Thymus (tissue), 11 donors: ENCODE results near the gene EXO1. TPM values are rescaled to one million over a fixed set of nuclear protein-coding genes. Genes with fewer than 3 reads are reported as not detected.
"Not testable (repeated sequence)": the region's sequence is repeated elsewhere in the genome, so short reads cannot be mapped to it uniquely, and the experiment has no call there.

Experiments
- DNase-seq, 9 donors: peaks; one replicate each; pipeline ENCODE4 v3.0.0-alpha.2; 2013; ENCODE audit warnings: low spot score in 9 of 9, low read depth in 6 of 9, missing footprints in 1 of 9
- H3K27ac ChIP-seq, 2 donors: one replicate each; pipeline ENCODE4 v1.5.1; 2013; ENCODE audit warnings: control low read depth in 1 of 2, low read depth in 1 of 2, low read length in 1 of 2, mild to moderate bottlenecking in 1 of 2, moderate library complexity in 1 of 2
- H3K27me3 ChIP-seq, 2 donors: one replicate each; pipeline ENCODE4 v1.5.1; 2013; ENCODE audit warnings: low read length in 1 of 2; ENCODE audit not compliant: control insufficient read depth in 2 of 2, insufficient read depth in 1 of 2
- H3K36me3 ChIP-seq, 2 donors: one replicate each; pipeline ENCODE4 v1.5.1; 2013; ENCODE audit warnings: low read length in 1 of 2, mild to moderate bottlenecking in 1 of 2, moderate library complexity in 1 of 2; ENCODE audit not compliant: control insufficient read depth in 2 of 2, insufficient read depth in 2 of 2
- H3K4me1 ChIP-seq, 2 donors: one replicate each; pipeline ENCODE4 v1.5.1; 2013; ENCODE audit warnings: low read length in 2 of 2; ENCODE audit not compliant: control insufficient read depth in 2 of 2, insufficient read depth in 2 of 2
- H3K4me3 ChIP-seq, 2 donors: one replicate each; pipeline ENCODE4 v1.5.1; 2013; ENCODE audit warnings: low read length in 2 of 2, control low read depth in 1 of 2, mild to moderate bottlenecking in 1 of 2
- H3K9me3 ChIP-seq, 2 donors: one replicate each; pipeline ENCODE4 v1.5.1; 2013; ENCODE audit warnings: low read length in 1 of 2, mild to moderate bottlenecking in 1 of 2; ENCODE audit not compliant: control insufficient read depth in 2 of 2, insufficient read depth in 1 of 2
- WGBS: extraction: QIAGEN DNeasy Blood & Tissue Kit; methylation state at CpG from one replicate; pipeline ENCODE4 v1.1.7; 2013; 5-methylcytosine and 5-hydroxymethylcytosine counted together
- polyA plus RNA-seq: library from polyadenylated mRNA; stranded (reverse); fragments of 200-250 nt; gene quantifications from one replicate; pipeline ENCODE4 v1.2.3, GENCODE V29; 2013
- total RNA-seq: library from RNA; stranded (reverse); fragments of 120-200 nt; gene quantifications from one replicate; pipeline ENCODE4 v1.2.4, GENCODE V29; 2013
- donor health status: healthy.

EXO1 gene
- total and polyA plus RNA-seq, 2 donors, result 0.52 to 19.6 TPM

DNA sequence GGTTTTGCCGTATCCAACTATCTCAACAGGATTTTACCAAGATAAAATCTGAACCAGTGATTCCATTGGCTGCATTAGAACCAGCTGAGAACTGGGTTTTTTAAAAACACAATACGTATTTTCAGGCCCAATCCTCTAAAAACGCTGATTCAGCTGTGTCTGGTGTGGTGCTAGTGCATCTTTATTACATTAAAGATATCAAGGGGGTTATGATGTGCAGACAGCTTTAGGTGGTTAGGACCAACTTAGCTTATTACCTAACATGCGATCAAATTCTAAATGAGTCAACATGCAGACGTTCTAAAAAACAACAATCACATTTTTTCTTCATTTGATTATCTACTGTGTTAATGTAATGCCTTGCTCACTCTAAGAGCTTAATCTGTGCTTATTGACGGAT is 32.0 kb upstream of the EXO1 start:
- no peak overlapping the region for H3K27ac ChIP-seq
- no peaks in the 10 kb centered on the region for H3K36me3 ChIP-seq
- peaks cover 0 to 2% of the 10 kb centered on the region in 2 donors for H3K27me3 ChIP-seq
- H3K4me1 ChIP-seq, result no peaks in the 10 kb centered on the region
- WGBS, result 85% methylated on average over 6 of the region's 6 CpGs
- H3K4me3 ChIP-seq, result no peak overlapping the region
- no peak for DNase-seq
- H3K9me3 ChIP-seq, result no peaks in the 10 kb centered on the region

DNA sequence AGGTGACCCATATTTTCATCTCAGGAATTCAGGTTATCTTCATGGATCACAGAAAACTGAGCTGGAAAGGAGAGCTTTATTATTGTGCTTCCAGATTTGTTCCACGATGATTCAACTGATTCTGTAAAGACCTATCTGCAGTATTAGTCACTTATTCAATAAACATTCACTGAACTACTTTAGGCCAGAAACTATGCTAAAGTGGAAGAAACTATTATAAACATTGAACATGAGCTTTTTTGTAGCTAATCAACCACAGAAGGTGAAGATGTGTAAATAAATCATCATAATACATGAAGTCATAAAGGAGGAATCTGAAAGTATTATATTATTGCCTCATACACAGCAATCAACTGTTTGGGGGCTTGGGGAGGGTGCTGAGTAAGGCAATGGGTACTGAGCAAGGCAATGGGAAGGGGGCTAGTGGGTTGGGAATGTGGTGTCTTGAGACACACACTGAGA is 30.6 kb upstream of the EXO1 start:
- WGBS, result 95% methylated on average over 1 of the region's 1 CpG
- H3K4me3 ChIP-seq, result no peak overlapping the region
- no peak for DNase-seq

DNA sequence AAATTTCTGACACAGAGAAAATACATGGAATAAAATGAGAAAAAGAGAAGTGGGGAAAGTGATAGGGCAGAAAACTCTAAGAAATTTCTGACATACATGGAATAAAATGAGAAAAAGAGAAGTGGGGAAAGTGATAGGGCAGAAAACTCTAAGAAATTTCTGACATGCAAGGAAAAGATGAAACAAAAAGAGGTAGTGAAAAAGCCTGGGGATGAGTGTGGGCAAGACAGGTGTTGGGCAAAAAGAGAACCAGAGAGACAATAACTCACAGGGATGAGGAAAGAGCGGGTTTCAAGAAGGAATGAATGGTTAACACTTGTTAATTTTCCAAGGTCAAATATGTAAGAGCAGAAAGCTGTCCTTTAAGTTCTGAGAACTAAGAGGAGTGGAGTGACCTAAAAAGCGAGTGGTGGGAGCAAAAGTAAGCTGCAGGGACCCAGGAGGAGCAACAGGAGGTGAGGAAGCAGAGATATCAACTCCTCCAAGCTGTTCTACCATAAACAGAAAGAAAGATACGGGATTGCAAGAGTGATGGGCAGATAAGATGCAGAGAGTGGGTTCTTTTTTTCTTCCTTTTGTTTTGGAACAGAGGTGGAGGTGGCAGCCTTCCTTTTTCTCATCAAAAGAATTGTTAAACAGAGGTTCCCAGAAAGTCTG is 29.9 kb upstream of the EXO1 start:
- DNase-seq, result no peak
- Histone ChIP-seq H3K27me3 (no peaks in the 10 kb centered on the region), H3K4me3 (no peak overlapping the region), H3K9me3 (no peaks in the 10 kb centered on the region), H3K36me3 (no peaks in the 10 kb centered on the region), H3K4me1 (no peaks in the 10 kb centered on the region), H3K27ac (no peak overlapping the region)
- 67% methylated on average over 3 of the region's 3 CpGs for WGBS

More for the DNA sequence above, 30.6 kb upstream of the EXO1 start:
- H3K9me3 ChIP-seq, result no peaks in the 10 kb centered on the region
- no peaks in the 10 kb centered on the region for H3K36me3 ChIP-seq
- H3K27me3 ChIP-seq, result no peaks in the 10 kb centered on the region
- no peak overlapping the region for H3K27ac ChIP-seq
- no peaks in the 10 kb centered on the region for H3K4me1 ChIP-seq

DNA sequence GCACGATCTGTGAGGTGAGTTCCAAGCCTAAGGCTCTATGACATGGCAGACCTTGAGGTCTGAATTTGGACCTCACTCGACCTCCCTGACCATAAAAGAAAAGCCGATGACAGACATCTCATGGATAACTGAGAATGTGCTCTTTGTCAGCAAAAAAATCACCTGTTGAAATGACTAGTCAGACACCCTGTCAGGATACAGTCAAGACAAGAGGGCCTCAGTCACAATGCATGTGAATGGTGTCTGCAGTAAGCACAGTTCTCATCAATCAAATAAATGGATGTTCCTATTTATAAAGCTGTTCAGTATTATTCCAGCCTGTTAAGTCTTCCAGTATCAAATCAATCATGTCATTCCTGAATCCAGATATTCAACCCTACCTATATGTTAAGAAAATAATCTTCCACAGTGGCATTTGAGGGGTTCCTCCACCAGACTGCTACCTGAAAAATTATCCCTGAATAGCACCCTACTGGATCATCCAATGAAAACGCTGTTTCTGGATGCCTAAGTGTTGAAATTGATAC is 28.6 kb upstream of the EXO1 start:
- H3K4me1 ChIP-seq, result no peaks in the 10 kb centered on the region
- no peak for DNase-seq
- 86% methylated on average over 4 of the region's 4 CpGs for WGBS
- H3K4me3 ChIP-seq, result no peak overlapping the region
- no peaks in the 10 kb centered on the region for H3K27me3 ChIP-seq
- H3K36me3 ChIP-seq, result no peaks in the 10 kb centered on the region
- H3K27ac ChIP-seq, result no peak overlapping the region
- no peaks in the 10 kb centered on the region for H3K9me3 ChIP-seq

DNA sequence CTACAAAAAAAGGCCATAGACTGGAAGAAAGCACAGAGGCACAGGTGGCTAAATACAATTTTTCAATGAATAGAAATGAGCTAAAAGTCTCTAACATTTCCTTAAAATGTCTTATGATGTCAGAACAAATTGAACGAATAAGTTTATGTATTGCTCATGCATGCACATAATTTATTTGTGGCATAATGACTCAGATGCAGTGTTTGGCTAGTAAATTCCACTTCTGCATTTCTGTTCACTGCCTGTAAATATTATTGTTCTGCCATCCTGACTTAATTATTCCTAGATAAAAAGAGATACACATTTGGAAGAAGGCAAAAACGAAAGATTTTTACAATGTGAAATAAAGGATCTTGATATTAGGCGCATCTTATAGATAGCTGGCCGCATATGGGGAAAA is 26.6 kb upstream of the EXO1 start:
- no peak overlapping the region for H3K27ac ChIP-seq
- no peak overlapping the region for H3K4me3 ChIP-seq
- no peaks in the 10 kb centered on the region for H3K27me3 ChIP-seq
- DNase-seq, result no peak
- no peaks in the 10 kb centered on the region for H3K9me3 ChIP-seq
- no peaks in the 10 kb centered on the region for H3K4me1 ChIP-seq
- WGBS, result 85% methylated on average over 4 of the region's 4 CpGs
- no peaks in the 10 kb centered on the region for H3K36me3 ChIP-seq

DNA sequence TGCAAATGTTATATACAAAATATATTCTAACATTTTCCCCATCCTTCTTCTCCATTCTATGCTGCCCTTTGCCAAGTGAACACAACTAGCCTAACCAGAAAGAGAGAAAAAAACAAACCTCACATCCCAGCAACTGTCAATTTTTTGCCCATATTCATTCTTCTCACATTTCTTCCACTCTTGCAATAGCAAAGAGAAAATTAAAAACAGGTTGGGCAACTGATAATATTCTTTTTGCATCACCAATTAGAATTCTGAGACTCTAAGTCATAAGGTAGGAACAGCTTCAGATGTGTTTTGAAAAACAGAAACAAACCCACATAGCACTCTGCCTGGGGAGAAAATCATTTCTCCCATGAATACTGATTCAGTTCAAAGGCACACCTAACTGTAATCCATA is 25.2 kb upstream of the EXO1 start:
- Histone ChIP-seq H3K9me3 (no peaks in the 10 kb centered on the region), H3K4me3 (no peak overlapping the region), H3K27ac (no peak overlapping the region), H3K27me3 (no peaks in the 10 kb centered on the region), H3K36me3 (no peaks in the 10 kb centered on the region), H3K4me1 (no peaks in the 10 kb centered on the region)
- no peak for DNase-seq

DNA sequence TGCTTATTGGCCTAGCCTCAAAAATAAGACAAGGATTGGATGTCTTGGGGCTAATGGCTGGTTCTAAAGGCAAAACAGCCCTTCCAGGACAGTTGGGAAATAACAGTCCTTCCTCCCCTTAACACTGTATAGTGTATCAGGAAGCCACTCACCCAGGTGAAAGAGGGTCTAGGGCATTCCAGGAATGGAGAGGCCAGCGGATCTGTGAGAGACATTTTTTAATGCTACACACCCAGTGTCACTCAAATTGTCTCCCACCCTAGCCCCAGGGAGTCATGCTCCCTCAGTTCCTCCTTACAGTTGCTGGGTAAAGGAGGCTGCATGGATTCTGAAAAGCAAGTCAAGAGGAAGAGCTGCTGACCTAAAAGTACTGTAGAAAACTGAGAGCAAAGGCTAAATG is 24.1 kb upstream of the EXO1 start:
- Histone ChIP-seq H3K36me3 (no peaks in the 10 kb centered on the region), H3K9me3 (no peaks in the 10 kb centered on the region), H3K4me3 (no peak overlapping the region), H3K27ac (no peak overlapping the region), H3K27me3 (no peaks in the 10 kb centered on the region), H3K4me1 (no peaks in the 10 kb centered on the region)
- WGBS, result 95% methylated on average over 1 of the region's 1 CpG
- DNase-seq, result no peak

DNA sequence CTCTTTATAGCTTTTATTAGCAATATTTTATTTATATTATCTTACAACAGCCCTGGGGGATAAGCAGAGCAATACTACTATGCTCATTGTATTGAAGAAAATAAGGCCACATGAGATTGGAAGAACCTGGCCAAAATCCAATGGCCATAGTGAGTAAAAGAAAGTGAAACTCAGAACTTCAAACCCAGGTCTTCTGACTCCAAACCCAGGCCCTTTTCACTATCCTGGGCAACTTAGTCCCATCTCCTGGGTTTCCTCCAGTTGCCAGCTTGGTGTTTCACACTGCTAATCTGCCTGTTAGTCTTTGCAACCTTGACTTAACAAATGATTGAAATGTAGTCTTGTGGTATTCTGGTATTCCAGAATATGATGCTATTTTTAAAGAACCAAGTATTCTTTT is 22.4 kb upstream of the EXO1 start:
- no peaks in the 10 kb centered on the region for H3K36me3 ChIP-seq
- no peaks in the 10 kb centered on the region for H3K27me3 ChIP-seq
- H3K4me1 ChIP-seq, result no peaks in the 10 kb centered on the region
- DNase-seq, result no peak
- H3K4me3 ChIP-seq, result no peak overlapping the region
- H3K27ac ChIP-seq, result no peak overlapping the region
- H3K9me3 ChIP-seq, result no peaks in the 10 kb centered on the region

DNA sequence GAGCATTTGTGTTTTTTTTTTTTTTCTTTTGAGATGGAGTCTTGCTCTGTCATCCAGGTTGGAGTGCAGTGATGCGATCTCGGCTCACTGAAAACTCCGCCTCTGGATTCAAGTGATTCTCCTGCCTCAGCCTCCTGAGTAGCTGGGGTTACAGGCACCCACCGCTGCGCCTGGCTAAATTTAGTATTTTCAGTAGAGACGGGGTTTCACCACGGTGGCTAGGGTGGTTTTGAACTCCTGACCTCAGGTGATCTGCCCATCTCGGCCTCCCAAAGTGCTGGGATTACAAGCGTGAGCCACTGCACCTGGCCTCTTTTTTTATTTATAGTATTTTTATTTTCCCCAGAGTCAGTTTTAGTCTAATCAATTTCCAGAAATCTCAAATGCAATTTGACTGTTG is 21.4 kb upstream of the EXO1 start:
- H3K27me3 ChIP-seq, H3K36me3 ChIP-seq, H3K4me1 ChIP-seq, H3K27ac ChIP-seq, H3K4me3 ChIP-seq, DNase-seq, H3K9me3 ChIP-seq: not testable (repeated sequence)
- 95% methylated on average over 9 of the region's 9 CpGs for WGBS
